ENCODE measurements around the gene ARID2. TPM values are rescaled to one million over a fixed set of nuclear protein-coding genes. Genes with fewer than 3 reads are reported as not detected.

ARID2 gene
- total RNA-seq, 3 donors from 2014 or later = 28.9 to 46.4 (median 43.3) TPM

- no peaks in the 10 kb centered on the region for H3K36me3 ChIP-seq (ENCODE audit: low read depth)
- no peak for ATAC-seq
These were observed 204.0 kb downstream of the ARID2 start for GRCh38 chr12:45933504-45933903.

DNA sequence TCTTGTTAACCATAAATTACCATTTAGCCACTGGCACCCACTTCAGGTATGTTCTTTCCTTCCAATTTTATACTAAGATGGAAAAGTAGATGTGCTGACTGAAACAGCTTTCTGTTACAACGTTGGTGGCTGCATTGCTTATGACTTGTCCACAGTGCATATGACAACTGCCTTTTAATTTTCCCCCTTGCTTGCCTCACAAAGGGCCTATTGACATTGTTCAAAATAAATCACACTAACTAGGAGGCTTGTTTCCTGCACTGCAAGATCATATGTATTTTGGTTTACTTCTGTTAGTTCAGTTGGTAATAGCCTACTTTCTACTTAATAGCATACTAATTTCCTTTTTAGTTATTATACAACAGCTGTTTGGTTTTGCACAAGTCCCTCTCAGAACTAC lies 205.4 kb downstream of the ARID2 start:
- ATAC-seq (no peak), DNase-seq (no peak)
- no peak for TF ChIP-seq CTCF (IDR thresholded peaks at IDR 0.05)
- intact Hi-C loops (cut with DNase I, micrococcal nuclease) = no loop called here
- H3K36me3 ChIP-seq (ENCODE audit: low read depth) = no peaks in the 10 kb centered on the region
- no peak overlapping the region for H3K4me3 ChIP-seq
- H3K4me1 ChIP-seq (ENCODE audit: low read depth) = no peaks in the 10 kb centered on the region
- no peaks in the 10 kb centered on the region for H3K9me3 ChIP-seq

More at GRCh38 chr12:45933504-45933903, 204.0 kb downstream of the ARID2 start:
- intact Hi-C loops (cut with DNase I, micrococcal nuclease) = no loop called here
- no peaks in the 10 kb centered on the region for H3K4me1 ChIP-seq (ENCODE audit: low read depth)
- TF ChIP-seq CTCF (IDR thresholded peaks at IDR 0.05) = no peak
- no peak overlapping the region for H3K4me3 ChIP-seq
- no peak for DNase-seq
- no peaks in the 10 kb centered on the region for H3K9me3 ChIP-seq

DNA sequence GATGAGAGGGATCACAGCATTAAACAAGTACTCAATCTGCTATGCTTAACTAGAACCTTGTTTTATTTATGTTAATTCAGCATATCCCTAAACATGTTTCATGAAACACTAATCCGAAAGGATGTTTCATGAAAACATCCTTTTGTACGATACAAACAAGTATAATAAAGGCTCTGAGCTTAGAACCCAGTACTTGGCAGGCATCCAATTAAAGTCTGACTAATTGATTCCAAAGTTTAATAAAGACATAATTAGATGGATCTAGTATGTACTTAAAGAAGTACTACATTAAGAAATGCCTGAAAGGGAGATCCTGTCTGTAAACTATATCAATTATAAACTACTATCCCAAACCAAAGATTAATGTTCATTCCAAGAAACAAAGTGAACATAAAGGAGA lies 209.1 kb downstream of the ARID2 start:
- H3K36me3 ChIP-seq (ENCODE audit: low read depth) = no peaks in the 10 kb centered on the region
- DNase-seq (no peak), ATAC-seq (no peak)
- H3K4me1 ChIP-seq (ENCODE audit: low read depth) = no peaks in the 10 kb centered on the region
- no peak overlapping the region for H3K4me3 ChIP-seq
- no peak for TF ChIP-seq CTCF (IDR thresholded peaks at IDR 0.05)
- intact Hi-C loops (cut with DNase I, micrococcal nuclease) = no loop called here
- H3K9me3 ChIP-seq = no peaks in the 10 kb centered on the region

DNA sequence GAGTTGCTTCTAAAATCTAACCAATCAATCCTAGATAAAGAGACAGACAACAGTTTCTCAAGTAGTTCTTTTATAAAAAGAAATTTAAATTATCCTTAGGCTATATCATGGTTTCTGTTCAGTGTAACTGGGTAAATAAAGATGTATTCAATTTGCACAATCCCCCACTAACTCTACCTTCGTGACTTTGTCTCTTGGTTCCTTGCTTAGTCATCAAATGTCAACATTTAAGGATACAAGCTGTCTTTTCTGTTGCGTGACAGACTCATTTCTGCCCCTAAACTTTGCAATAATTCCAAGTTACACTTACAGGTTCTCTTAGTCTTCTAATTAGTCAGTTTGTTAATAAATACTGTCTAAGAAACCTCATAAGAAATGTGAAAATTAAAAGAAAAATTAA lies 210.3 kb downstream of the ARID2 start:
- TF ChIP-seq CTCF (IDR thresholded peaks at IDR 0.05) = no peak
- ATAC-seq (no peak), DNase-seq (no peak)
- Histone ChIP-seq H3K4me1 (ENCODE audit: low read depth) (no peaks in the 10 kb centered on the region), H3K4me3 (no peak overlapping the region), H3K9me3 (no peaks in the 10 kb centered on the region), H3K36me3 (ENCODE audit: low read depth) (no peaks in the 10 kb centered on the region)
- intact Hi-C loops (cut with DNase I, micrococcal nuclease) = no loop called here

DNA sequence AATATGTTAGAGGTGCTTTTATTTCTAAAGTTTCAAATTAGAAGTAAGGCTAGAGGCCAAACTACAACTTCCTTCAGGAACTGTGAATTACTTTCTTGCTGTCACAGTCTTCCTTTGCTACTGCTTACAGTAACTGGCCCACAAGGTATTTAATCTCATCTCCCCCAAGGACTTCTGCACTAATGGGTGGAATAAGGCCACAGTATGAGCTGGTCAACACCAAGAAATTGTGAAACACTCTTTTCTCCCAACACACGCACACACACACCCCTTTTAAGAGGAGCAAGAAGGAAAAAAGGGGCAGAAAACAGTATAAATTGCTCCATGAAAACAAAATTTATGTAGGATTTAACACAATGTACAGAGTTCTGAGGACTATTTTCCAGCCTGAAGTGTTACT lies 215.3 kb downstream of the ARID2 start:
- H3K4me1 ChIP-seq (ENCODE audit: low read depth) = no peaks in the 10 kb centered on the region
- H3K36me3 ChIP-seq (ENCODE audit: low read depth) = no peaks in the 10 kb centered on the region

More for the DNA sequence above, 215.3 kb downstream of the ARID2 start:
- DNase-seq (no peak), ATAC-seq (no peak)
- no peaks in the 10 kb centered on the region for H3K9me3 ChIP-seq
- intact Hi-C loops (cut with DNase I, micrococcal nuclease) = no loop called here
- TF ChIP-seq CTCF (IDR thresholded peaks at IDR 0.05) = no peak
- H3K4me3 ChIP-seq = no peak overlapping the region
